GM23338 (cell line): ENCODE results near the gene FNDC8. TPM values are rescaled to one million over a fixed set of nuclear protein-coding genes. Genes with fewer than 3 reads are reported as not detected.
"Not testable (repeated sequence)": the region's sequence is repeated elsewhere in the genome, so short reads cannot be mapped to it uniquely, and the experiment has no call there.

Source experiments
- ATAC-seq: fragments of 200-7000 bp; cut with Tn5 transposase; 3 replicates; pipeline ENCODE4 v1.9.1; 2020
- DNase-seq: peaks from one replicate; pipeline ENCODE4 v3.0.0-alpha.2; 2015; ENCODE audit warnings: low spot score
- H2AFZ ChIP-seq: fragments of 200-600 bp; sonication (generic); 2 replicates; pipeline ENCODE4 v1.8.0; 2016; ENCODE audit warnings: antibody characterized with exemption, mild to moderate bottlenecking, moderate library complexity
- H3F3A ChIP-seq: fragments of 200-600 bp; sonication (generic); replicated peaks from 2 replicates; pipeline ENCODE4 v1.8.0; 2017; ENCODE audit warnings: antibody characterized with exemption, mixed run types, low read depth
- H3K27ac ChIP-seq: fragments of 200-600 bp; sonication (generic); 2 replicates; pipeline ENCODE4 v1.6.1; 2016; ENCODE audit warnings: low read depth
- H3K27me3 ChIP-seq: fragments of 200-600 bp; sonication (generic); 2 replicates; pipeline ENCODE4 v1.8.0; 2016; ENCODE audit warnings: mild to moderate bottlenecking, mixed run types, moderate library complexity; ENCODE audit not compliant: insufficient read depth
- H3K36me3 ChIP-seq: fragments of 200-600 bp; sonication (generic); 2 replicates; pipeline ENCODE4 v1.8.0; 2016; ENCODE audit warnings: mild to moderate bottlenecking; ENCODE audit not compliant: insufficient read depth
- H3K4me1 ChIP-seq: fragments of 200-600 bp; sonication (generic); 2 replicates; pipeline ENCODE4 v1.8.0; 2016; ENCODE audit warnings: mild to moderate bottlenecking, moderate library complexity; ENCODE audit not compliant: insufficient read depth
- H3K4me2 ChIP-seq: fragments of 200-600 bp; sonication (generic); 2 replicates; pipeline ENCODE4 v1.7.1; 2017; ENCODE audit warnings: mixed run types
- H3K4me3 ChIP-seq: fragments of 200-600 bp; sonication (generic); 2 replicates; pipeline ENCODE4 v1.6.1; 2016; ENCODE audit warnings: mixed run types
- H3K79me2 ChIP-seq: fragments of 200-600 bp; sonication (generic); replicated peaks from 2 replicates; pipeline ENCODE4 v1.8.0; 2017; ENCODE audit warnings: mild to moderate bottlenecking; ENCODE audit not compliant: insufficient read depth
- H3K9me2 ChIP-seq: fragments of 200-600 bp; sonication (generic); 2 replicates; pipeline ENCODE4 v1.8.0; 2017; ENCODE audit not compliant: insufficient read depth
- H4K20me1 ChIP-seq: fragments of 200-600 bp; sonication (generic); replicated peaks from 2 replicates; pipeline ENCODE4 v1.8.0; 2017; ENCODE audit warnings: mild to moderate bottlenecking; ENCODE audit not compliant: insufficient read depth
- H3K27ac Mint-ChIP-seq: 2 replicates; pipeline ENCODE4 v1.8.0; 2020; ENCODE audit warnings: inconsistent platforms, mild to moderate bottlenecking, moderate library complexity, mixed read lengths
- H3K27me3 Mint-ChIP-seq: 3 replicates; pipeline ENCODE4 v1.8.0; 2022; ENCODE audit warnings: low read depth, mild to moderate bottlenecking, moderate library complexity, mixed read lengths, inconsistent platforms; ENCODE audit not compliant: insufficient read depth, poor library complexity
- H3K36me3 Mint-ChIP-seq: 3 replicates; pipeline ENCODE4 v1.8.0; 2021; ENCODE audit warnings: low read depth, mild to moderate bottlenecking, inconsistent platforms, moderate library complexity, mixed read lengths
- H3K4me1 Mint-ChIP-seq: 3 replicates; pipeline ENCODE4 v1.8.0; 2020; ENCODE audit warnings: mild to moderate bottlenecking, inconsistent platforms, mixed read lengths
- H3K4me3 Mint-ChIP-seq: 3 replicates; pipeline ENCODE4 v1.8.0; 2021; ENCODE audit warnings: moderate library complexity, mild to moderate bottlenecking, inconsistent platforms, mixed read lengths
- H3K9me3 Mint-ChIP-seq: 3 replicates; pipeline ENCODE4 v1.8.0; 2020; ENCODE audit warnings: moderate library complexity, mild to moderate bottlenecking, inconsistent platforms, mixed read lengths
- CTCF ChIP-seq, 2 experiments: fragments of 200-600 bp in 1 of 2; sonication (generic) in 1 of 2; conservative IDR thresholded peaks; 2 replicates each; pipeline versions ENCODE4 v1.5.1 to v1.6.1; 2016 to 2017; ENCODE audit warnings: antibody characterized with exemption in 2 of 2, low read depth in 2 of 2, mild to moderate bottlenecking in 2 of 2, moderate library complexity in 1 of 2
- EZH2phosphoT487 ChIP-seq: fragments of 200-600 bp; sonication (generic); IDR thresholded peaks from one replicate; pipeline ENCODE4 v1.8.1; 2018; ENCODE audit warnings: antibody characterized with exemption; ENCODE audit not compliant: unreplicated experiment
- ZNF114 ChIP-seq: fragments of 250-450 bp; sonication (Bioruptor Pico); IDR thresholded peaks from 2 replicates; pipeline ENCODE4 v1.5.0; 2020; ENCODE audit warnings: mild to moderate bottlenecking, moderate library complexity
- polyA plus RNA-seq: library from polyadenylated mRNA; unstranded; fragments of >200 nt; fragmentation: Nextera tagmentation; extraction: Ambion mirVana; gene quantifications from 2 replicates; pipeline ENCODE4 v1.2.1, GENCODE V29; 2016
- total RNA-seq: library from RNA; depleted of rRNA; stranded (reverse); fragments of >200 nt; shearing (Covaris generic); gene quantifications from 2 replicates; pipeline ENCODE4 v1.2.3, GENCODE V29; 2014

Gene FNDC8
- total and polyA plus RNA-seq, 2 experiments from 2014 or later = not detected

DNA sequence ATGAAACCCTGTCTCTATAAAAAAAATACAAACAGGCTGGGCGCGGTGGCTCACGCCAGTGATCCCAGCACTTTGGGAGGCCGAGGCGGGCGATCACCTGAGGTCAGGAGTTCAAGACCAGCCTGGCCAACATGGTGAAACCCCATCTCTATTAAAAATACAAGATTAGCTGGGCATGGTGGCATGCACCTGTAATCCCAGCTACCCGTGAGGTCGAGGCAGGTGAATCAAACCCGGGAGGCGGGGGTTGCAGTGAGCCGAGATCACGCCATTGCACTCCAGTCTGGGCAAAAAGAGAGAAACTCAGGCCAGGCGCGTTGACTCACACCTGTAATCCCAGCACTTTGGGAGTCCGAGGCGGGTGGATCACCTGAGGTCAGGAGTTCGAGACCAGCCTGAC, 10.6 kb upstream of the FNDC8 start:
- not testable (repeated sequence) for ATAC-seq, H3K9me3 Mint-ChIP-seq, DNase-seq, H4K20me1 ChIP-seq, H3K4me3 Mint-ChIP-seq, H3K4me2 ChIP-seq, H3K27me3 Mint-ChIP-seq, H3K9me2 ChIP-seq, H3K79me2 ChIP-seq, H3K4me3 ChIP-seq, H3K27ac Mint-ChIP-seq, H2AFZ ChIP-seq, H3K36me3 ChIP-seq, H3K27me3 ChIP-seq, H3K4me1 ChIP-seq, H3K27ac ChIP-seq, H3F3A ChIP-seq, H3K4me1 Mint-ChIP-seq
- peaks cover 16% of the 10 kb centered on the region; the same call in 2 of the 3 replicates for H3K36me3 Mint-ChIP-seq

GRCh38 chr17:35116845-35117244, 4.6 kb upstream of the FNDC8 start:
- no peak overlapping the region for H3K4me2 ChIP-seq
- peak overlapping the region; percentile 35 for H3K27ac Mint-ChIP-seq
- TF ChIP-seq EZH2phosphoT487 (no peak), CTCF (conservative IDR thresholded peaks at IDR 0.05; ENCODE audit: low read depth in 2 of 2) (peak; percentile 18 to 26; a peak in 3 of 4 replicates)

DNA sequence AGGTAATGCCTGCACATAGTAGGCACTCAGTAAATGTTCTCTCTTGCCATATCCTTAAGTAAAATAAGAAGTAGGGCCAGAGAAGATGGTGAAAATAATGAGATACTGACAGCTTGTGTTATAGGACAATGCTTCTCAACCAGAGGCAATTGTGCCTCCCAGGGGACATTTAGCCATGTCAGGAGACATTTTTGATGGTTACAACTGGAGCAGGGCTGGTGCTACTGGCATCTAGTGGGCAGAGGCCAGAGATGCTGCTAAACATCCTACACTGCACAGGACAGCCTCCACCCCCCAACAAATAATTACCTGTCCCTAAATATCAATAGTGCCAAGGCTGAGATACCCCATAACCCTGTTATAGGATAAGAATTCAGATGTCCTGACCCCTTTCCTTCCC, 3.4 kb upstream of the FNDC8 start:
- peaks cover 3% of the 10 kb centered on the region; the same call in 1 of the 2 replicates for H3K4me1 ChIP-seq
- H3K27ac ChIP-seq = no peak overlapping the region
- peak overlapping the region; percentile 97; the same call in 1 of the 2 replicates for H3K4me2 ChIP-seq
- H3F3A ChIP-seq = 0 out of 2 replicates have a peak, but pooled peaks cover 4% of the 10 kb centered on the region
- H3K4me3 ChIP-seq = no peak overlapping the region
- H3K79me2 ChIP-seq = 0 out of 2 replicates have a peak, but pooled peaks cover 7% of the 10 kb centered on the region
- H3K9me2 ChIP-seq = no peaks in the 10 kb centered on the region
- H3K27me3 Mint-ChIP-seq = peaks cover 21% of the 10 kb centered on the region
- TF ChIP-seq ZNF114 (CRISPR knock-in tag) (no peak), CTCF (conservative IDR thresholded peaks at IDR 0.05; ENCODE audit: low read depth in 2 of 2) (0 out of 4 replicates have a peak, but pooled peaks of 1 of the 2 experiments have one; percentile 10)
- H3K27ac Mint-ChIP-seq = no peak overlapping the region
- peaks cover 22% of the 10 kb centered on the region for H3K36me3 Mint-ChIP-seq
- no peaks in the 10 kb centered on the region; the same call in 2 of the 3 replicates for H3K9me3 Mint-ChIP-seq
- DNase-seq (no peak), ATAC-seq (no peak)
- H4K20me1 ChIP-seq = no peaks in the 10 kb centered on the region
- no peak overlapping the region for H2AFZ ChIP-seq
- peak overlapping the region; percentile 92 for H3K4me3 Mint-ChIP-seq
- H3K27me3 ChIP-seq = peaks cover 7% of the 10 kb centered on the region; the same call in 1 of the 2 replicates
- peaks cover 23% of the 10 kb centered on the region for H3K4me1 Mint-ChIP-seq
- H3K36me3 ChIP-seq = no peaks in the 10 kb centered on the region

More at GRCh38 chr17:35116845-35117244, 4.6 kb upstream of the FNDC8 start:
- DNase-seq (peak; percentile 67), ATAC-seq (peak; percentile 8; the same call in 2 of the 3 replicates)
- H3K27me3 ChIP-seq = peaks cover 7% of the 10 kb centered on the region; the same call in 1 of the 2 replicates
- 0 out of 2 replicates have a peak, but pooled peaks cover 4% of the 10 kb centered on the region for H3F3A ChIP-seq
- Mint-ChIP-seq H3K4me1 (peaks cover 23% of the 10 kb centered on the region), H3K4me3 (no peak overlapping the region; the same call in 2 of the 3 replicates), H3K9me3 (no peaks in the 10 kb centered on the region; the same call in 2 of the 3 replicates), H3K27me3 (peaks cover 20% of the 10 kb centered on the region), H3K36me3 (peaks cover 22% of the 10 kb centered on the region)
- no peaks in the 10 kb centered on the region for H3K36me3 ChIP-seq
- H3K79me2 ChIP-seq = 0 out of 2 replicates have a peak, but pooled peaks cover 7% of the 10 kb centered on the region
- no peak overlapping the region for H2AFZ ChIP-seq
- no peak overlapping the region for H3K27ac ChIP-seq
- H4K20me1 ChIP-seq = no peaks in the 10 kb centered on the region
- H3K9me2 ChIP-seq = no peaks in the 10 kb centered on the region
- H3K4me3 ChIP-seq = no peak overlapping the region
- peaks cover 3% of the 10 kb centered on the region; the same call in 1 of the 2 replicates for H3K4me1 ChIP-seq
